ENCODE results near the gene CLDN15. TPM values are rescaled to one million over a fixed set of nuclear protein-coding genes. Genes with fewer than 3 reads are reported as not detected.

CLDN15 gene
- total and polyA plus RNA-seq, 8 donors: 1.2 to 131 (median 6.0) TPM

DNA sequence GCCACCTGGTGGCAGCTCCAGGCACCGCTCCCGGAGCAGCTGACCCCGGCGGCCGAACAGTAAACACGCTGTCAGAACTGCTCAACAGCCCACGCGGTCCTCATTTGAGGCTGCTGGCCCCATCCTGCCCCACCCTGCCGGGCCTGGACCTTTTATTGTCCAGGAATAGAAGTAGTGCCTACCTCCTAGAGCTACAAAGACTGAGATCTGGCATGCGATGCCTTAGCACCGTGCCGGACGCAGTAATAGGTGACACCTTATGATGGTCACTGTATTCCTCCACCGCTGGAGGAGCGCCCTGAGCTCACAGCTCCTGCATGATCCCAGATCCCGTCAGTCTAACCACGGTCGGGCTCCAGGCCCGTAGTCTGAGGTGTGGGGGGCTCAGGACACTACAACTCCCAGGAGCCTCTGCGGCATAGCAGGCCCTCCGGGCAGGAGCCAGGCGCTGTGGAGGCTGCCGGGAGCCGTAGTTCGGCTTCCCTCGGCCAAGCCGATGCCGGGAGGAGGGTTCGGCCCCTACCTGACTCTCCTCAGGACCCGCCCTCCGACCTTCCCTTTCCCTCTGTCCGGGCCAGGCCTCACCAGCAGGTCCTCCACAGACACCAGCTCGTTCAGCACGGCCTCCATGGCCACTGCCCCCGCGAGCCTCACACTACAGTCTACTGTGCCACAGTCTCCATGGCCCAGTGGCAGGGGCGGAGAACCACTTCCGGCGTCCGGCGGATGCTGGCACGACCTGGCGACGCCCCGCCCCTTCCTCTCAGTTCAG lies 7.0 kb upstream of the CLDN15 start, which contains the start of gene FIS1:
Gene FIS1 (minus strand): TSS at position 707 of the 772 bp plus-strand sequence. CDS start 77 bp downstream, at position 630.
- TF ChIP-seq, protein P1, sequence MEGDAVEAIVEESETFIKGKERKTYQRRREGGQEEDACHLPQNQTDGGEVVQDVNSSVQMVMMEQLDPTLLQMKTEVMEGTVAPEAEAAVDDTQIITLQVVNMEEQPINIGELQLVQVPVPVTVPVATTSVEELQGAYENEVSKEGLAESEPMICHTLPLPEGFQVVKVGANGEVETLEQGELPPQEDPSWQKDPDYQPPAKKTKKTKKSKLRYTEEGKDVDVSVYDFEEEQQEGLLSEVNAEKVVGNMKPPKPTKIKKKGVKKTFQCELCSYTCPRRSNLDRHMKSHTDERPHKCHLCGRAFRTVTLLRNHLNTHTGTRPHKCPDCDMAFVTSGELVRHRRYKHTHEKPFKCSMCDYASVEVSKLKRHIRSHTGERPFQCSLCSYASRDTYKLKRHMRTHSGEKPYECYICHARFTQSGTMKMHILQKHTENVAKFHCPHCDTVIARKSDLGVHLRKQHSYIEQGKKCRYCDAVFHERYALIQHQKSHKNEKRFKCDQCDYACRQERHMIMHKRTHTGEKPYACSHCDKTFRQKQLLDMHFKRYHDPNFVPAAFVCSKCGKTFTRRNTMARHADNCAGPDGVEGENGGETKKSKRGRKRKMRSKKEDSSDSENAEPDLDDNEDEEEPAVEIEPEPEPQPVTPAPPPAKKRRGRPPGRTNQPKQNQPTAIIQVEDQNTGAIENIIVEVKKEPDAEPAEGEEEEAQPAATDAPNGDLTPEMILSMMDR (IDR thresholded peaks at IDR 0.05): peak in 5 of 7 experiments; percentile 85 to 94 (median 91)
- TF ChIP-seq POLR2AphosphoS5 (IDR thresholded peaks at IDR 0.05) (peak; percentile 61 to 96 (median 91)), EP300 (IDR thresholded peaks at IDR 0.05) (no peak), POLR2A (IDR thresholded peaks at IDR 0.05) (peak in 1 of 4 donors; percentile 71)
- intact Hi-C loops (cut with DNase I; ENCODE audit: low total_unique reads): no loop called here
- H3K27me3 ChIP-seq: no peaks in the 10 kb centered on the region
- peak within 1 kb of the TSS; percentile 74 to 94 (median 81) for H3K4me3 ChIP-seq
- H3K27ac ChIP-seq: peak within 1 kb of the TSS; percentile 87 to 97 (median 95)
- 0 to 1% (median 0%) methylated on average over 19 to 45 of the region's 45 CpGs for WGBS, 5 donors
- no peaks in the 10 kb centered on the region for H3K9me3 ChIP-seq
- H3K36me3 ChIP-seq: peaks cover 10 to 47% (median 38%) of the 10 kb centered on the region in 4 donors
- H3K4me1 ChIP-seq: peaks cover 17 to 70% (median 57%) of the 10 kb centered on the region in 4 donors
- DNase-seq: peak; percentile 96 to 98

DNA sequence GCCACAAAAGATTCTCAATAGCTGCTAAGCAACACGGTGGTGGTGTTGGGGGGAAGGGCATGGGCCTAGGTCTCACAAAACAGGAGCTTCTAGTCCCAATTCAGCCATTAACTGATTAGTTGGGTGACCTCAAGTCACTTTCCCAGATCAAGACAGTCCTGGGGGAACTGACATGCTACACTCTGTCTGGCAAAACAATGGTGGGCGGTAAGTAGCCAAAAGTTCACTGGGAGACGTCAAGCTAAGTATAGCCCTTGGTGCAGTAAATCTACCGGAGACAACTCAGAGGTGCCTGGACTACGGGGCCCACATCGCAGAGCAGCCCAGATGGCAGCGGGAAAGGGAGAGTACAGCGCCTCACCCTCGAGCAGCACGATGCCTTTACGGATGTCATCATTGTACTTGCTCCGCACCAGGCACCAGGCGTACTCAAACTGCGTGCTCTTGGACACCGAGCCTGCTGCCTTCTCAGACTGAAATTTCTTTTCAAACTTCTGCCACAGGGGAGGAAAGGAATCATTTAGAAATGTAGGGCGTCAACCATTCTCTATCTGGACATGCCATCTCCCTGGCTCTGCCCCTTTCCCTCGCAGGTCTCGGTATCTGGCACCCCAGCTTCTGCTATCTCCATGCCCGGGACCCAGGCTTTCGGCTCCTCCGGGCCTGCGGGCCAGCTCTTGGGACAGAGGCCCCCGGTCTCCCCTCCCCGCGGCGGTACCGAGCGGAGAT lies 6.2 kb upstream of the CLDN15 start:
- TF ChIP-seq POLR2AphosphoS5 (IDR thresholded peaks at IDR 0.05) (no peak), EP300 (IDR thresholded peaks at IDR 0.05) (no peak), POLR2A (IDR thresholded peaks at IDR 0.05) (no peak)
- TF ChIP-seq, protein P1 (IDR thresholded peaks at IDR 0.05): no peak
- intact Hi-C loops (cut with DNase I; ENCODE audit: low total_unique reads): no loop called here
- peak overlapping the region; percentile 74 to 94 (median 81) for H3K4me3 ChIP-seq
- H3K36me3 ChIP-seq: peaks cover 18 to 47% (median 38%) of the 10 kb centered on the region in 4 donors
- no peaks in the 10 kb centered on the region for H3K9me3 ChIP-seq
- H3K4me1 ChIP-seq: peaks cover 17 to 70% (median 59%) of the 10 kb centered on the region in 4 donors
- no peaks in the 10 kb centered on the region for H3K27me3 ChIP-seq
- H3K27ac ChIP-seq: peak overlapping the region; percentile 87 to 97 (median 95)
- WGBS, 5 donors: 13 to 26% (median 17%) methylated on average over 18 to 28 of the region's 28 CpGs
- DNase-seq: peak in 1 of 2 donors; percentile 56

DNA sequence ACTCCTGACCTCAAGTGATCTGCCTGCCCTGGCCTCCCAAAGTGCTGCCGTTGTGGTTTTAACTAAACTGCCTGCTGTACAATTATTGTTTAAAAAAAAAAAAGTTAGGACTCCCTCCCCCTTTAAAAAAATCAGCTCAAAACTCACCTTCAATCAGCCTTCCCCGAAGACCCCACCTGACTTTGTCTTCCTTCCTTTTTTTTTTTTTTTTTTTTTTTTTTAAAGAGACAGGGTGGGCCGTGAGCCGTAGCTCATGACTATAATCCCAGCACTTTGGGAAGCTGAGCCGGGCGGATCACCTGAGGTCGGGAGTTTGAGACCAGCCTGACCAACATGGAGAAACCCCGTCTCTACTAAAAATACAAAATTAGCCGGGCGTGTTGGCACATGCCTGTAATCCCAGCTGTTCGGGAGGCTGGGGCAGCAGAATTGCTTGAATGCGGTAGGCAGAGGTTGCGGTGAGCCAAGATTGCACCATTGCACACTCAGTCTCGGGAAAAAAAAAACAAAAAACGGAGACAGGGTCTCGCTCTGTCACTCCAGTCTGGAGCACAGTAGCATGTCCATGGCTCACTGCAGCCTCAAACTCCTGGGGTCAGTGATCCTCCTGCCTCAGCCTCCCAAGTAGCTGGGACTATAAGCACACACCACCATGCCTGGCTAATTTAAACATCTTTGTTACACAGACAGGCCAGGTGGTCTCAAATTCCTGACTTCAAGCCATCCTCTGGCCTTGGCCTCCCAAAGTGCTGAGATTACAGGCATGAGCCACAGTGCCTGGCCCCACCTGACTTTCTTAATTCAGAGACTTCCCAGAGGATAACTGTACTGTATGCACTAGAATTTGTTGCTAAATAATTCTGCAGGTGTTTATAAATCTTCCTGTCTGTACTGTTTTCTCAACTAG lies 4.1 kb upstream of the CLDN15 start:
- H3K27me3 ChIP-seq: no peaks in the 10 kb centered on the region
- peaks cover 17 to 85% (median 64%) of the 10 kb centered on the region in 4 donors for H3K4me1 ChIP-seq
- no peak overlapping the region for H3K4me3 ChIP-seq
- peaks cover 18 to 49% (median 46%) of the 10 kb centered on the region in 4 donors for H3K36me3 ChIP-seq
- no peak for DNase-seq
- H3K27ac ChIP-seq: peak overlapping the region in 1 of 5 donors; percentile 63
- no peak for TF ChIP-seq POLR2AphosphoS5 (IDR thresholded peaks at IDR 0.05)
- H3K9me3 ChIP-seq: no peaks in the 10 kb centered on the region
- intact Hi-C loops (cut with DNase I; ENCODE audit: low total_unique reads): no loop called here
- 76 to 92% (median 89%) methylated on average over 16 of the region's 16 CpGs for WGBS, 5 donors

DNA sequence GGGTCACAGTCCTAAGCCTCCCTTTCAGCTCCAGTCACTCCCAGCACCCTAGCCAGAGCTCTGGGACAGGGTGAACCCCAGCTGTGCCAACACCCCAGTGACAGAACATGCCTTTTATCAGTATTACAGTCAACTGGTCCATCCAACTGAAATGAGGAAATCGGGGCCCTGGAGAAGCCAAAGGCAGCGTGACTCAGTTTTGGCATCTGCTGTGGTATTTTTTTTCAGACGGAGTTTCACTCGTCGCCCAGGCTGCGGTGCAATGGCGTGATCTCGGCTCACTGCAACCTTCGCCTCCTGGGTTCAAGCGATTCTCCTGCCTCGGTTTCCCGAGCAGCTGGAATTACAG lies 3.4 kb upstream of the CLDN15 start:
- peaks cover 17 to 79% (median 63%) of the 10 kb centered on the region in 4 donors for H3K4me1 ChIP-seq
- peaks cover 18 to 56% (median 50%) of the 10 kb centered on the region in 4 donors for H3K36me3 ChIP-seq
- no peak for DNase-seq
- no peaks in the 10 kb centered on the region for H3K9me3 ChIP-seq
- no peak overlapping the region for H3K4me3 ChIP-seq
- no peaks in the 10 kb centered on the region for H3K27me3 ChIP-seq
- TF ChIP-seq, protein P1 (IDR thresholded peaks at IDR 0.05): no peak
- TF ChIP-seq POLR2AphosphoS5 (IDR thresholded peaks at IDR 0.05): no peak
- TF ChIP-seq EP300 (IDR thresholded peaks at IDR 0.05): no peak
- no peak for TF ChIP-seq POLR2A (IDR thresholded peaks at IDR 0.05)
- WGBS, 5 donors: 77 to 90% (median 88%) methylated on average over 12 of the region's 12 CpGs
- H3K27ac ChIP-seq: peak overlapping the region in 3 of 5 donors; percentile 31 to 82 (median 63)
- intact Hi-C loops (cut with DNase I; ENCODE audit: low total_unique reads): no loop called here

Measured in stomach (tissue), 9 donors.